NCI-H2171 treated with DMSO at 0.1 percent for 48 hours (cell line): Measurements from ENCODE around the gene GOLGA8S.
"Not testable (repeated sequence)": the region's sequence is repeated elsewhere in the genome, so short reads cannot be mapped to it uniquely, and the experiment has no call there.

ENCODE experiments used
- DNase-seq: peaks from one replicate; lab custom pipeline; 2025; lab: John Stamatoyannopoulos, UW

Gene GOLGA8S

GRCh38 chr15:23354448-23354847 lies at the start of gene GOLGA8S:
Gene GOLGA8S (plus strand): TSS chr15:23354748. CDS start chr15:23354810, 62 bp downstream.
- DNase-seq, result not testable (repeated sequence)

GRCh38 chr15:23304805-23305204 lies 49.7 kb upstream of the GOLGA8S start:
- not testable (repeated sequence) for DNase-seq

- DNase-seq, result not testable (repeated sequence)
Measured at GRCh38 chr15:23305921-23306320, 48.6 kb upstream of the GOLGA8S start.

- not testable (repeated sequence) for DNase-seq
Measured at GRCh38 chr15:23311233-23311632, 43.3 kb upstream of the GOLGA8S start.

GRCh38 chr15:23334096-23334495 lies 20.5 kb upstream of the GOLGA8S start, which contains the start of gene GOLGA6L26:
Gene GOLGA6L26 (minus strand): TSS chr15:23334196. CDS start chr15:23334135, 61 bp downstream.
- DNase-seq, result not testable (repeated sequence)

- DNase-seq, result not testable (repeated sequence)
Measured at GRCh38 chr15:23362622-23363021, 8.1 kb downstream of the GOLGA8S start.

- not testable (repeated sequence) for DNase-seq
Measured at GRCh38 chr15:23364261-23364660, 9.7 kb downstream of the GOLGA8S start.

GRCh38 chr15:23370578-23370977 lies 16.0 kb downstream of the GOLGA8S start:
- DNase-seq, result no peak

GRCh38 chr15:23371134-23371533 lies 16.6 kb downstream of the GOLGA8S start:
- not testable (repeated sequence) for DNase-seq

GRCh38 chr15:23371868-23372267 lies 17.3 kb downstream of the GOLGA8S start:
- not testable (repeated sequence) for DNase-seq

- no peak for DNase-seq
Measured at GRCh38 chr15:23372284-23372683, 17.7 kb downstream of the GOLGA8S start.

- DNase-seq, result not testable (repeated sequence)
Measured at GRCh38 chr15:23372891-23373600, 18.5 kb downstream of the GOLGA8S start.

- not testable (repeated sequence) for DNase-seq
Measured at GRCh38 chr15:23374226-23374625, 19.7 kb downstream of the GOLGA8S start.

- DNase-seq, result not testable (repeated sequence)
Measured at GRCh38 chr15:23378946-23379345, 24.4 kb downstream of the GOLGA8S start.

- not testable (repeated sequence) for DNase-seq
Measured at GRCh38 chr15:23380700-23381099, 26.2 kb downstream of the GOLGA8S start.

GRCh38 chr15:23381192-23381591 lies 26.6 kb downstream of the GOLGA8S start:
- DNase-seq, result not testable (repeated sequence)

GRCh38 chr15:23384371-23384770 lies 29.8 kb downstream of the GOLGA8S start:
- DNase-seq, result no peak

GRCh38 chr15:23385886-23386430 lies 31.4 kb downstream of the GOLGA8S start:
- no peak for DNase-seq

GRCh38 chr15:23387621-23388190 lies 33.2 kb downstream of the GOLGA8S start:
- DNase-seq, result no peak

- no peak for DNase-seq
Measured at GRCh38 chr15:23395030-23395692, 40.6 kb downstream of the GOLGA8S start.

- DNase-seq, result no peak
Measured at GRCh38 chr15:23395832-23396231, 41.3 kb downstream of the GOLGA8S start.

GRCh38 chr15:23397779-23398178 lies 43.2 kb downstream of the GOLGA8S start:
- no peak for DNase-seq
